ENCODE results near the gene KRTAP2-4.
"Not testable (repeated sequence)": the region's sequence is repeated elsewhere in the genome, so short reads cannot be mapped to it uniquely, and the experiment has no call there.

The KRTAP2-4 gene

GRCh38 chr17:41048441-41048840, 17.2 kb downstream of the KRTAP2-4 start:
- Histone ChIP-seq H3K4me2 (ENCODE audit: low read length) (no peak overlapping the region), H3K36me3 (ENCODE audit: control insufficient read depth, low read length) (no peaks in the 10 kb centered on the region), H3K27me3 (ENCODE audit: control insufficient read depth, low read length) (0 out of 2 replicates have a peak, but pooled peaks cover 4% of the 10 kb centered on the region), H3K9me3 (ENCODE audit: control insufficient read depth, insufficient read depth, low read length) (no peaks in the 10 kb centered on the region), H3K27ac (ENCODE audit: low read depth, low read length) (no peak overlapping the region), H3K79me2 (ENCODE audit: control insufficient read depth, low read length) (no peaks in the 10 kb centered on the region), H3K9me2 (replicated peaks; ENCODE audit: control insufficient read depth, low read length) (no peaks in the 10 kb centered on the region), H3K4me1 (ENCODE audit: control insufficient read depth, low read length) (peaks cover 17% of the 10 kb centered on the region), H3F3A (ENCODE audit: control insufficient read depth, insufficient read depth) (no peaks in the 10 kb centered on the region), H3K4me3 (ENCODE audit: low read length) (no peak overlapping the region), H4K20me1 (ENCODE audit: control insufficient read depth, insufficient read depth, low read depth, low read length) (no peaks in the 10 kb centered on the region)
- TF ChIP-seq CTCF (IDR thresholded peaks at IDR 0.05; ENCODE audit: low read depth, low read length, poor library complexity, severe bottlenecking) (no peak), EZH2phosphoT487 (IDR thresholded peaks at IDR 0.05; ENCODE audit: borderline replicate concordance, low read length) (no peak)

GRCh38 chr17:41046735-41047465, 18.8 kb downstream of the KRTAP2-4 start, which contains the start of gene KRTAP2-1:
KRTAP2-1 (minus strand) TSS chr17:41047316; CDS start chr17:41047267, 49 bp downstream.
- not testable (repeated sequence) for H3K9me2 ChIP-seq (replicated peaks; ENCODE audit: control insufficient read depth, low read length); H4K20me1 ChIP-seq (ENCODE audit: control insufficient read depth, insufficient read depth, low read depth, low read length); H3K9me3 ChIP-seq (ENCODE audit: control insufficient read depth, insufficient read depth, low read length); H3K36me3 ChIP-seq (ENCODE audit: control insufficient read depth, low read length); H3K27ac ChIP-seq (ENCODE audit: low read depth, low read length); H3K4me2 ChIP-seq (ENCODE audit: low read length); H3K27me3 ChIP-seq (ENCODE audit: control insufficient read depth, low read length); H3K4me3 ChIP-seq (ENCODE audit: low read length); H3F3A ChIP-seq (ENCODE audit: control insufficient read depth, insufficient read depth); H3K79me2 ChIP-seq (ENCODE audit: control insufficient read depth, low read length)
- H3K4me1 ChIP-seq (ENCODE audit: control insufficient read depth, low read length), result peaks cover 17% of the 10 kb centered on the region

DNA sequence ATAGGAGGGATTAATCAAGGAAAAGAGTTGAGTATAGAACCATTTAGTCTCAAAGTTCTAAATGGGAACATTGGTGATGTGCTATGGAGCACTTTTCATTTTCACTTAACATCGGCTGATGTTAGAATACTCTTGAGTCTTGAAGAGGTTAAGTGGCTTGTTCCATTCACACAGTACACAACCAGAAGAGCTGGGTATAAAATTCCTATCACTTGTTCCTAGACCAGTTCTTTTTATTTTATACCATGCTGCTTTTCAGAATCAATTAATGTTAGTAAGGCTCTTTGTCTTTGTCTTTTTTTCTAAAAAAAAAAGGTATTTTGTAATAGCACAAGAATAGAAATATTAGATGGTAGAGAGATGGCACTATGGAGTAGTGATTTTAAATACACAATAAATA, 22.7 kb downstream of the KRTAP2-4 start:
- no peak overlapping the region for H3K4me2 ChIP-seq (ENCODE audit: low read length)
- peaks cover 8% of the 10 kb centered on the region for H3K4me1 ChIP-seq (ENCODE audit: control insufficient read depth, low read length)
- no peak for TF ChIP-seq EZH2phosphoT487 (IDR thresholded peaks at IDR 0.05; ENCODE audit: borderline replicate concordance, low read length)
- TF ChIP-seq CTCF (IDR thresholded peaks at IDR 0.05; ENCODE audit: low read depth, low read length, poor library complexity, severe bottlenecking), result no peak
- no peaks in the 10 kb centered on the region for H3K79me2 ChIP-seq (ENCODE audit: control insufficient read depth, low read length)
- H4K20me1 ChIP-seq (ENCODE audit: control insufficient read depth, insufficient read depth, low read depth, low read length), result no peaks in the 10 kb centered on the region
- no peak overlapping the region for H3K4me3 ChIP-seq (ENCODE audit: low read length)
- no peaks in the 10 kb centered on the region; the same call in 1 of the 2 replicates for H3K27me3 ChIP-seq (ENCODE audit: control insufficient read depth, low read length)
- no peaks in the 10 kb centered on the region for H3F3A ChIP-seq (ENCODE audit: control insufficient read depth, insufficient read depth)
- no peaks in the 10 kb centered on the region for H3K9me3 ChIP-seq (ENCODE audit: control insufficient read depth, insufficient read depth, low read length)
- H3K9me2 ChIP-seq (replicated peaks; ENCODE audit: control insufficient read depth, low read length), result no peaks in the 10 kb centered on the region
- no peak overlapping the region for H3K27ac ChIP-seq (ENCODE audit: low read depth, low read length)
- H3K36me3 ChIP-seq (ENCODE audit: control insufficient read depth, low read length), result no peaks in the 10 kb centered on the region

DNA sequence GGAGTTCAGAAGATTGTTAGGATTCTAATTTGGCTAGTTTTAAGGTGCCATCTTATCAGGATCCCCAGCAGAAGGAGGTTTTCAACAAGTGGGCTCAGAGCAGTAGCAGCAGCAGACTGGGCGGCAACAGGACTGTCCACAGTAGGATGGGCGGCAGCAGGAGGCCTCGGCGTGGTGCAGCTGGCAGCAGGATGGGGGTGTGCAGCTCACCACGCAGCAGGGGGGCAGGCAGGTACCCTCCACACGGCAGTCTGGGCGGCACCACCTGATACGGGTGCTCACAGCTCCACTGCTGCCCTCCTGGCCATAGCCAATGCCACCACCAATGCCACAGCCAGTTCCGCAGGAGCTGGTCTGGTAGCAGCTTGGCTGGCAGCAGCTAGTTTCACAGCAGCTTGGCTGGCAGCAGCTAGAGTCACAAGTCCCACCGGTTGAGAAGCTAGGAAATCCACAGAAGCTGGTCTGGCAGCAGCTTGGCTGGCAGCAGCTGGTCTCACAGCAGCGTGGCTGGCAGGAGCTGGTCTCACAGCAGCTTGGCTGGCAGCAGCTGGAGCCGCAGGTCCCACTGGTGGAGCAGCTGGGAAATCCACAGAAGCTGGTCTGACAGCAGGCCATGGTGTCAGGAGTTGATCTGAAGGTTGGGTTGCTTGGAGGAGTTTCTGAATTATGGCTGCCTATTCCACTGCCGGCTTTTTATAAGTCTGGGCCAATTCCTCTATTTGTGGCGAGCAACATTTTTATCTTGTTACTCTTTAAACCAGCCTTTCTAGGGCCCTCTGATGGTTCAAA, 24.7 kb downstream of the KRTAP2-4 start, which contains the start of gene KRTAP1-1:
TSS of gene KRTAP1-1 (minus strand) at position 668 of the 789 bp plus-strand sequence. CDS start at position 615, 53 bp downstream.
- not testable (repeated sequence) for H3K27ac ChIP-seq (ENCODE audit: low read depth, low read length); H4K20me1 ChIP-seq (ENCODE audit: control insufficient read depth, insufficient read depth, low read depth, low read length); H3K4me1 ChIP-seq (ENCODE audit: control insufficient read depth, low read length); H3K4me2 ChIP-seq (ENCODE audit: low read length); H3F3A ChIP-seq (ENCODE audit: control insufficient read depth, insufficient read depth); H3K79me2 ChIP-seq (ENCODE audit: control insufficient read depth, low read length); H3K4me3 ChIP-seq (ENCODE audit: low read length); H3K27me3 ChIP-seq (ENCODE audit: control insufficient read depth, low read length); H3K9me3 ChIP-seq (ENCODE audit: control insufficient read depth, insufficient read depth, low read length); H3K36me3 ChIP-seq (ENCODE audit: control insufficient read depth, low read length); H3K9me2 ChIP-seq (replicated peaks; ENCODE audit: control insufficient read depth, low read length)
